HG03025 (cell line): ENCODE measurements around the gene MAPK8.

Source experiments
- ATAC-seq: cut with Tn5 transposase; IDR thresholded peaks from one replicate; pipeline ENCODE4 v1.9.1; 2021; ENCODE audit warnings: mild to moderate bottlenecking, moderate library complexity; ENCODE audit not compliant: unreplicated experiment, low FRiP score

Gene MAPK8

DNA sequence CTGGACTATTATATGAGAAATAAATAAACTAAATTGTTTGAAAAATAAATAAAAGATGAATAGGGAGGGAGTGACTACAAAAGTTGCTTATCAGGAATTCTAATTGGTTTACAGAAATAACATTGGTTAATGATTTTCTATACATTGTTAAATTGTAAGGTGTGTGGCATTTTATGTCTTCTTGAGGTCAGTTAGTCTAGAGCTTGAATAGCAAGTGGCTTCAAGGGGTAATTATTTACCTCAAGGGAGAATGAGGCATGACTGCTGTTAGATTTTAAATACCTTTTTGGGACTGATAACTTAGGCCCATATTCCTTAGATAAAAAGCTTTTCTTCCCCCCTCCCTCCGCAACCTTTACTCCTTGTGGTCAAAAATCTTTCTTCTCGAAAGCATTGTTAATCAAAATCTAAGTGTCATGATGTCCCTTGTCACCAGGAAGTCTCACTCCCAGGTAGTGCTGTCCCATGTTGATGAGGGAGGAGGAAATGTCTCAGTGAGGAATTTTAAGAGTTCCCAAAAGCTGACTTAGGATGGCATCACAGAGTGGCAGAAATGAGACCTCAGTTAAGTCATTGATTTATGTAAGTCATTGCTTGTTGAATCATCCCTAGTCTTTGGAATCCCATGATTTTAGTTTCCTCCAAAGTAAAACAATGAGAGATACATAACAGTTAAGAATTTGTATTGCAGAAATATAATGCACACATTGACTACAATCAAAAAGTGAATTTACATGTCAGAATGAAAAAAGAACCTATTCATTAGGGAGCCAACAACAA is 71.5 kb downstream of the MAPK8 start:
- ATAC-seq, result no peak

DNA sequence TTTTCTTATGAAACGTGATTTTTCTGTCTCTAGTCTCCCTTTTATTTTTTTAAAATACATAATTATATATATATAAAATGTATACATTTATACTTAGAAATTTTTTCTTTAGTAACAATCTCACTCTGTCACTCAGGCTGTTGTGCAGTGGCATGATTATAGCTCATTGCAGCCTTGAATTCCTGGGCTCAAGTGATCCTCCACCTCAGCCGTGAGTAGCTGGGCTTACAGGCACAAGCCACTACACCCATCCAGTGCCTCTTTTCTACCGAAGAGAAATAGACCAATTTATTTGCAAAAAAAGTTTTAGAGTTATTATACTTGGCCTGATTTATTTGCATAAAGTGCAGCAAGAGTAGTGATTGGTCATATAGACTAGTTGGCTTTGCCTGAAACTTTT is 72.2 kb downstream of the MAPK8 start:
- ATAC-seq, result no peak

DNA sequence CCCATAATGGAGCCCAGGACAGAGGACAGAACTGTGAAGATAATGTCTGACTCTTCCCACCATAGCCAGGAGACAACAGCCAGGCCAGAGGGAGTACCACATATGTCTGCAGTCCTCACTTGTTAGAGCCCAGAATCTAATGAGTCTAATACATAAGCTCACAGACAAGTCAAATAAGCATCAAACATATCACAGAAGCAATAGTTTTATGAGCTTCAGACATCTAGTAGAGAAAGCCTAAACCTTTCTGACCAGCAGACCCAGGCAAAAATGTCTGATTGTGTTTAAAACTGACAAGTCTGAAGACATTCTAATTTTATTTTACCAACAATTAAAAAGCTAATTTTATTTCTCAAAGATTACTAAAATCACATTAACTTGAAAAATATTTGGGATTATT is 75.5 kb downstream of the MAPK8 start:
- ATAC-seq, result no peak

DNA sequence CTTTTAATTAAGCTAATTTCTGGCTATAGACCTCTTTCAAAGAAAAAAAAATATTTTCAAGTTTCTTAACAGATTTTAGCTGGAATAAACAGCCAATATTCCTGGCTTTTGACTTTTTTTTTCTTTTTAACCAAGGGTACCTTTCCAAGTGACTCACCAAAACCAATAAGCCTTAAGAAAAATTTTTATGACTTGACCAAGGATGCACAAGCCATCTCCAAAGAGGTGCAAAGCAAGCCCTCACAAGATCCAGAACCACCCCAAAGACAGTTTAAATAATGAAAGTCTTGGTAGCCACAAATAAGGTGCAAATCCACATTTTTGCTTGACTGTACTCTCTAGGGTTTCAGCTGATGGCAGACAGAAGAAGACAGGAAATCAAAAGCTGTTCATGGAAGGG is 76.5 kb downstream of the MAPK8 start:
- ATAC-seq, result no peak

DNA sequence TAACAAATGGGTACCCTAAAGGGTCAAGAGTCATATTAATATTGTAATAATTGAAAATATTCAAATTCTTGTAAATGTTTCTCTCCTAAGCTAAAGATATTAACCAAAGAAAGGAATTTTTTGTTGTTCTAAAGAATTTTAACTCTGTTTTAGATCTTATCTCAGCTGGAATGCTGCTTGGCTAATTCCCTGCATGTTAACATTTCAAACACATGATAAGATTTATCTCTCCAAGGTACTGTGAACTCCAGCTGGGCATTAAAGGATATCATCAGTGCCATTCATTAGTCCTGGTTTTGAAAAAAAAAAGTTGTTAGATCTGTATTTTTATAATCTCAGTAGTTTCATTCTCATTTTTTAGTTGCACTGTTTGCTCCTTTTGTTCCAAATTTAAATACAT is 76.9 kb downstream of the MAPK8 start:
- no peak for ATAC-seq

DNA sequence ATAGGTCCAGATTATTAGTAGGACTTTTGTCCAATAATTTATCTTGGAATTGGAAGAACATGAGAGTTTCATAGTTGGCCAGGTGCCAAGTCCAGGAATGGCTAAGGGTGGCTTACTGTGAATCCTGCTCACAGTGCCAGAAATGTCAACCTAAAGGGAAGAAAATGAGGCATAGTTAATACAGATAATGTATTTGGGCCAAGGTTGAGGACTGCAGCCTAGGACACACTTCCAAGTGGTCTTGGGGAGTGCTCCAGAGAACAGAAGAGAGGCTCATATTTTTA is 78.2 kb downstream of the MAPK8 start:
- no peak for ATAC-seq

DNA sequence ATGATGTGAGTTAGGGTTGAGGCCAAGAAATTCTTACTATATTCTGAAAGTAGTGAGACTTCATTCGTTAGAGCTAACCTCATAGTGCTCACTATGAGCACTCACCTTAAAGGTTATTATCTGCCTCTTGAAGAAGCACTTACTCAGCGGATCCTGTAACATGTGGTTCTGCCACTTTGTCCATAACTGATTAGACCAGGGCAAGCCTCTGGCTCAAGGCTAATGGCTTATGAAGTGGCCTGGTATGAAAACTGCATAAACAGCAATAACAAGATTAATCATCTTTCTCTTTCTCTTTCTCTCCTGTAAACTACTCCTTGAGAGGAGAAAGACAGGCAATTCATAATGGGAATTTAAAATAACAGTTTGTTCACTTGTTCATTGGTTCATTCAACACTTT is 82.8 kb downstream of the MAPK8 start:
- ATAC-seq, result no peak

DNA sequence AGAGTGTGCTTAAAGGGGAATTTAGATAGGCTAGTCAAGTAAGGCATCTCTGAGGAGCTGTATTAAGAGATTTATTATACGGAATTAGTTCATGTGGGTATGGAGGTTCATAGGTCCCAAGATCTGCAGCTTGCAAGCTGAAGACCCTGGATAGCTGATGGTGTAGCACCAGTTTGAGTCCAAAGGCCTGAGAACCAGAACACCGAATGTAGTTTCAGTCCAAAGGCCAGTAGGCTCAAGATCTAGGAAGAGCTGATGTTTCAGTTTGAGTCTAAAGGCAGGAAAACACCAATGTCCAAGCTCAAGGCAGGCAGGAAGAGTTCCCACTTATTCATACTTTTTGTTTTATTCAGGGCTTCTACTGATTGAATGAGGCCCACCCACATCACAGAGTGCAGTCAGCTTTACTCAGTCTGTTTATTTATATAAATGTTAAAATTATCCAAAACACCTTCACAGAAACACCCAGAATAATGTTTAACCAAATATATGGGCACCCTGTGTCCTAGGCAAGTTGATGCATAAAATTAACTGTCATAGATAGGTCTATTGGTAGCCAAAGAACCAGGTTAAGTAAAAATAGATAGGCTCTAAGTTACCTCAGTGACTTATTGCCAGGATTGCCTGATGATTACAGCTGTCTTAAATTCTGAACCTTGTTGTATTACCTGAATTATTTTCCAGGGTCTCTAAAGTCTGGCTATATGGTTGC is 83.5 kb downstream of the MAPK8 start:
- no peak for ATAC-seq

DNA sequence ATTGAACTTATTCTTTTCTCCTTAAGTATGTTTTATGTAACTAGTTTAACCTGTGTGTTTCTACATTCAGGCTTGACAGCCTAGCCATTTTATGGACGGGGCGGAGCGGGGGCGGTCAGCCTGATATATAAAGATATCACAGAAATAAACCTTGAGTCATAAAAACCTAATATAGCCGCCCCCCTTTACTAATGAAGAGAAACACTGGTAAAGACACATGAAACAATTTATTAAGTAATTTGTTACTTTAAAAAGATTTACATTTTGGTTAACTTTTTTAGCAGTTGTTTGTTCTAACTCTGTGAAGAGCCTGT is 84.0 kb downstream of the MAPK8 start:
- ATAC-seq, result no peak

DNA sequence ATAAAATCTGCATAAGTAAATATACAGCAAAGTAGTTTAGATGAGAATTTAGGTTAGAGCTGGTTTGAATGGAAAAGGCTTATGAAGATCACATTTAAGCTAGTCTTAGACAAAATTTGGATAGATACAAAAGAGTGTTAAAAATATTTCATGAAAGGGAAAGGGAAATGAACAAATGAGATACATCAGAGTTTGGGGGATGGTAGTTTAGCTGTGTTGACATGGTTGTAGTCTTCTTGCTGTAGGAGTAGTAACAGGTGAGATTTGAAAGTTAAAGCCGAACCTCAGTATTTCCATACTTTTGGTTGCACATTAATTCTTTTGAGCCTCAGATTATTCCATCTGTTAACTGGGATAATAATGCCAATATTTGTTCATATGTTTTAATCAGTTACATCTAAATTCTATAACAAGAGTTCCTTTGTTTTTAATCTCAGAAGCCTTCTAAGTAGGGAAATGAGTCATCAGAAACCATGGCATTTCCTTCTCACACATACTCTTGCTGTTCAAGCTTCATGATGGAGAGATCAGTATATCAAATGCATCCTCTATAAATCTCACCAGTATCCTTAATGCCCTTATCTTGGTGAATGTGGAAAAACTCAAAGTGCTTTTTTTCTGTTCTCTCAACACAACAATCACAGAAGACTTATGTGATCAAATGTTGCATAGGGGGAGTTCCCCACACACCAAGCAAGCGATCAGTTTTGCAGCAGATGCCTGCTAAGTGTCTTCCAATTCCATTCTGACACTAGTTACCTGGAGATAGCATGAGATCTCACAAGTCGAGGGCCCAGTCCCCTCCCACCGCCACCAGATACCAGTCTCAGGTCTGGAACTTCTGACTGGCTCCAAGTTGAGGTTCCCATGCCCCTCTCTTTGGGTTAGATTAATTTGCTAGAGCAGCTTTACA is 84.7 kb downstream of the MAPK8 start:
- ATAC-seq, result no peak

DNA sequence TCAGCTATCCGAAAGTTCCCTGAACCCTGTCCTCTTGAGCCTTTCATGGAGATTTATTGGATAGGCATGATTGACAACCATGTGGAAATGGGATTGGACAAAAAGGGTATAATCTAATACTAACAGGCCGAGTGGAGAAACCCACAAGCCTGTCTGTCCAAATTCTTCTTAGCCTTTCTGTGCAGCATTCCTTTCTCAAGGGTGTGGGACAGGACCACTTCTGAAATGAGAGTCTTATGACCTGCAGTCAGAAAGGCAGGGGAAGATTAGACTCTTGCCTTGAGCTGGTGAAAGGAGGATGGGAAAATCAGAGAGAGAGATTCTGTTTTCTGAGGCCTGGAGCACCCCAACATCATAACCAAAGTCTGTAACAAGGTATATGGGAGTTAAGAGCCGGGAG is 85.5 kb downstream of the MAPK8 start:
- no peak for ATAC-seq

DNA sequence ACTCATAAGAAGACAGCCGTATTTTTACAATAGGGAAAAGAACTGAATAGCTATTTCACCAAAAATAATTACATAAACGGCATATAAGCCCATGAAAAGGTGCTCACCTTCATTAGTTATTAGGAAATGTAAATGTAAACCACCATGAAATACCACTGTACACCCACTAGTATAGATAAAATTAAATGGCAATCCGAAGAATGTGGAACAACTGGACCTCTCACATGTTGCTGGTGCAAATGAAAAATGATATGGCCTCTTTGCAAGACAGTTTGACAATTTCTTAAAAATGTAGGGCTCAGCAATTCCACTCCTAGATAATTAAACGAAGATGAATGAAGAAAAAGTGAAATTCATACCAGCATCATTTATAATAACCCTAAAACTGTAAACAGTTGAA is 91.8 kb downstream of the MAPK8 start:
- no peak for ATAC-seq

DNA sequence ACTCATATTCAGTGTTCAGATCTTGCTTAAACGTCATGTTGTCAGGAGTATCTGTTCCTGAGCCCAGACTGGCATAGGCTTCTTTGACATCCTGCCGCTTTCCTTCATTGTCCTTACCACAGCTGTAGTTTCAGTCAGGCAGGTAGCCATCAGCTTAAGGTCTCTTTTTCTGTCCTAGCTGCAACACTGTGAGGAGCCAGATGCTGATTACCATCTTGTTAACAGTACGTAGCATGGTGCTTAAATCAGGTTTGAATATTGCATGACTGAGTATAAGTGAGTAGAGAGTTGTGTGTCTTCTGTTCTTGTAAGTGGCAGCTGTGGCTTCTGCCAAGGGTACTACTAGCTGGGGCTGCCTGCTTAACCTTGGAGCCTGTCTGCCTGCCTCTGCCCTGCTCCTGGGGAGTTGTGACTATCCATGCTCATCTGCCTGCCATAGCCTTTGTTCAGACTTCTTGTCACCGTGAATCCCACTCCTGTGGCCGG is 92.6 kb downstream of the MAPK8 start:
- no peak for ATAC-seq

DNA sequence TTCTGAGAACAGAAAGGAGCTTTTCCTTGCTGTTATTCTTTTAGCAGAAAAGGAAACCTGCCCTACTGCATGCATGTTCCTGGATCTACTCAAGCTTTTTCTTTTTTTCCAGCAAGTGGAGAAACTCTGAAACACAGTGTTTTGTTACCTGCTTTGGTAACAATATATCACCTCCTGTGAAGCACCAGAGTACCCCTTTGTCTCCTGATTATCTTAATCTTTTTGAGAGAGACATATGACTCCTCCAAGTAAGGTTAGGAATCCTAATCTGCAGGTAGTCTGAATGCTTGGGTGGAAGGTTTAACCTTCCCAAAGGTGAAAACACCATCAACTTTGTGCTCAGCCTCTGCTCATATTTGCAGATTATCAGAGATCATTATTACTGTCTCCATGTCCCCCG is 93.1 kb downstream of the MAPK8 start:
- ATAC-seq, result no peak

DNA sequence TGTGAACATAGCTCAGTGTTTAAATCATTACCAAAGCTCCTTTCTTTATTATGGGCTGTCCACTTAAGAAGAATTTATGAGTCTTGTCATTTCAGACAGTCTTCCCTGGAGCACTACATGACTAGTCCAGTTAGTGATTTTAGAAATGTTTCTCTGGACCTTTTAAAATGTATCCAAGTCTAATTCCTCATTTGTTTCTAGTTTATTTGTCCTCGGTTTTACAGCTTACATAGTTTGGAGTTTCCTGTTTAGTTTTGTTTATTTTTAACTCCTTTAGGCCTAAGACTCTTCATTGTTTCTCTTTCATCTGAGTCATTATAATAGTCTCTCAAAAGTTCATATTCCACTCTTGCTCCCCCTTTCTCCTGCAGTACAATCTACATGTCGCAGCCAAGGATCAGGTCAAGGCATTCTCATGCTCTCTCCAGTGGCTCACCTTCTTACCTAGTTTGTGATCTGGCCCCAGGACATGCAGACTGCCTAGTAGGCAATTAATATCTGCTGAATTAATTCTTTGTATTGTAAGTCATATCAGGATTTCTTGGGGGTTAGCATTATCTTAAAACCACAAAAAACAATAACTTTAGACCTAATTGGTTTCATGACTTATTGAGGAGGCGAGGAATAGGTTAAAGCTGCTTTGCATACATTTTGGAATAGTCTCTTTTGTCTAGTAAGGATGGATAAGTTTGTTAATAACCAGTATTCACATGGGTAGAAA is 93.8 kb downstream of the MAPK8 start:
- ATAC-seq, result no peak

DNA sequence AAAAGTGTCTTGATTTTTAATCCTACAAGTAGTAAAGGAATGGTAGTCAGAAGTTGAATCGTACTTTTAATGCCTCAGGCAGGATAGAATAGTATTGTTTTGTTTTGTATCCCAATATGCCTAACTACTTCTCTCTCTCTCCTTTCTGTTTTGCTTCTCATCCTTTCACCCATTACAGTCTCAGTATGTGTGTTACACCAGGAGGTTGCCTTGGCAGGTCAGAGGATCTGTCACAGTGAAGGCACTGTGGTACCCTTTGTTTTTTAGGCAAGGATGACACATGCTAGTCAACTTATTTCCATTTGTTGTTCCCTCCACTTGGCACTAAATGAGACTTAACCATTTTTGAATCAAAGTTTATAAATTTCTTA is 94.4 kb downstream of the MAPK8 start:
- no peak for ATAC-seq

DNA sequence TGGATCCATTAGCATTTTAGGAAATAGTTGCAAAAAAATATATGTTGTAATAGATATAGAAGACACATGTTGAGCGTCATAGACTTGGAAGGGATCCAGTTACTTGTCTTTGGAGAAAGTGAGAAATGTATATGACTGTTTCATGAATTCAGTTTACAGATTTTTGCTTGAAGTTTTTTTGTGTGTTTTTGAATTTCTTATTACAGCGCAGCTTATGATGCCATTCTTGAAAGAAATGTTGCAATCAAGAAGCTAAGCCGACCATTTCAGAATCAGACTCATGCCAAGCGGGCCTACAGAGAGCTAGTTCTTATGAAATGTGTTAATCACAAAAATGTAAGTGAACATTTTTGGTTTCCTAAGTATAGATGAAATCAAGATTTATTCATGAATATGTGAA is 98.2 kb downstream of the MAPK8 start:
- ATAC-seq, result no peak

DNA sequence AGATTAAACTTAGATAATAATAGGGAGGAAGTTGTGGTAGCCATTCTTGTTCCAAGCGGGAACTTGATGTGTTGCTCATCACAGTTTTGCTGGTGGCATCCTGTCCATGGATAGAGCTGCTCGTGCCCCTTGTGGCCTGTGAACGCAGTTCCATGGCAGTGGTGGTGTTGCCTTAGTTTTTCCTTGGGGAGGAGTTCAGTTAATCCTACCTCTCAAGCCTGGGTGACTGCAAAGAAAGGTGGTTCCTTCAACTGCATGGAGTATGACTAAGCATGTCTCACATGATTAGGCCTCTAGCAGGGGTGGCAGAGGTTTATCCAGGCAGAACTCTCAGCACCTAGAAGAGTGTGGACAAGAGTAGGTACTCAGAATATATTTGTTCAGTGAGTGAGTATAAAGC is 99.7 kb downstream of the MAPK8 start:
- ATAC-seq, result no peak

DNA sequence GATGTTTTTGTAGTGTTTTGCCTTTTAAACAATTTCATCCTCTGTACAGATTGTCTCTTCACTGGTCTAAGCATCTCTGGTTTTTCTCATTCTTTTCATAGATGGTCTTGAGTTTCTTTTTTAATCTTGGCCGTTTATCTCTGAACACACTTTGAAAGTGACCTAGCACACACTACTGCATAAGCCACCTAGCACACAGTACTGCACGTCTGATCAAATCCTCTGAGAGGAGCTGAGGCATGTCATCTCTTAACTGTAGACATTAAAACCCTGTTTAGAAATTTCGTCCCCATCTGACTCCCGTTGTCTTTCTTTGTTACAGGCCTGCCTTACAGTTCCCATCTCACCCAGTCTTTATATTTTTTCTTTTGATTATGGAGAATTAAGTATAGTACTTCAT is 100.2 kb downstream of the MAPK8 start:
- ATAC-seq, result no peak

DNA sequence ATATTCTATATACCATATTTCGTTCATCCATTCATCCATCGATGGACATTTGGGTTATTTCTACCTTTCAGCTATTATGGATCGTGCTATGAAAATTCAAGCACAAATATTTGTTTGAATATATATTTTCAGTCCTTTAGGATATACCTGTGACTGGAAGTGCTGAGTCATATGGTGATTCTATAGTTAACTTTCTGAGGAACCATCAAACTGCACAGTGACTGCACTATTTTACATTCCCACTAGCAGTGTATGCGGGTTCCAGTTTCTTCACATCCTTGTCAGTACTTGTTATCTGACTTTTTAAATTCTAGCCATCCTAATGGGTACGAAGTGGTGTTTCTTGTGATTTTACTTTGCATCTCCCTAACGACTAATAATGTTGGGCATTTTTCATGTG is 104.0 kb downstream of the MAPK8 start:
- no peak for ATAC-seq

DNA sequence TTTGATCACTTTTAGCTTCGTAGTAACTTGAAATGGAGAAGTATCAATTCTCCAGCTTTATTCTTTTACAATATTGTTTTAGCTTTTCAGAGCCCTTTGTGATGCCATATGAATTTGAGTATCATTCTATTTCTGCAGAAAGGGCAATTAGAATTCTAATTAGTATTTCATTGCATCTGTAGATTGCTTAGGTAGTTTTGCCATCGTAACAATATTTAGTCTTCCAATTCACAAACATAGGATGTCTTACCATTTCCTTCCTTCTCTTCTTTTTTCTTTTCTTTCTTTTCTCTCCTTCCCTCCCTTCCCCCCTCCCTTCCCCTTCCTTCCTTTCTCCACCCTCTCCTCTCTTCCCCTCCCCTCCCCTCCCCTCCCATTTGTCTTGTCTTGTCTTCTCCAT is 105.0 kb downstream of the MAPK8 start:
- no peak for ATAC-seq
